NCI-H748 (cell line): ENCODE data around the gene CD96.
"Not testable (repeated sequence)": the region's sequence is repeated elsewhere in the genome, so short reads cannot be mapped to it uniquely, and the experiment has no call there.

Source experiments
- DNase-seq: peaks from one replicate; lab custom pipeline; 2025; ENCODE audit not compliant: unreplicated experiment; lab: John Stamatoyannopoulos, UW

Gene CD96

GRCh38 chr3:111541911-111542483 is at the start of gene CD96:
Gene CD96 (plus strand): TSS chr3:111542197. CDS start chr3:111542249, 52 bp downstream.
- DNase-seq = no peak

GRCh38 chr3:111493276-111493675 is 48.7 kb upstream of the CD96 start:
- DNase-seq = no peak

GRCh38 chr3:111496894-111497559 is 45.0 kb upstream of the CD96 start:
- DNase-seq = peak; percentile 71

DNA sequence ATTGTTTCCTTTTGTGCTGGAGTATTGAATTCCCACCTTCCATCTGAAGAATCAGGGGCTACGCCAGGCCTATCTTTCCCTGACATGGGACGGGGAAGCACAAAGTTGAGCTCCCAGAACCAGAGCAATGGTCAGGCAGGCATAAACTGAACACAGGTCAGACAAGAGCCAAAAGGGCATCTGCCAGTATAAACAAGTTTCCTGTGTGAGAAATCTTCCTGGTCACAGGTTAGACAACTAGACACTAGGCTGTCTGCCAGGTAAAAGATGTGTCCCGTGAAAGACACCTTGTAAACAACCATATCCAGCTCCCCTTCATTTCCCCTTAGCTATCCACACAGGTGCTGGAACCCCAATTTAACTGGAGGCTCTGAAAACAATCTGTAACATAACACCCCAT is 44.0 kb upstream of the CD96 start:
- DNase-seq = peak; percentile 9

DNA sequence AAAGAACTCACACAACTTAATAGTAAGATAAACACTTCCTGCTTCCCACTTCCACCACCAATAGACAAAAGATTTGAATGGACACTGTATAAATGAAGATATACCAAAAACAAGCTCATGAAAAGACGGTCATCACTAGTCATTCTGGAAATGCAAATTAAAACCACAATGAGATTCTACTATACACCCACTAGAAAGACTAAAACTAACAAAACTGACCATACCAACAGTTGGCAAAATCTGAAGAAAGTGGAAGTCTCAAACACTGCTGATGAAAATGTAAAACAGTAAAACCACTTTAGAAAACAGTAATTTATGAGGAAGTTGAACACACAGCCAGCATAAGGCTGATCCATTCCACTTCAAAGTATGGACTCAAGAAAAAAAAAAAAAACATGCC is 35.6 kb upstream of the CD96 start:
- DNase-seq = peak; percentile 21

GRCh38 chr3:111509308-111509707 is 32.7 kb upstream of the CD96 start:
- peak; percentile 97 for DNase-seq

GRCh38 chr3:111517801-111518200 is 24.2 kb upstream of the CD96 start:
- DNase-seq = no peak

- no peak for DNase-seq
Observed at GRCh38 chr3:111519178-111519855, 22.7 kb upstream of the CD96 start.

DNA sequence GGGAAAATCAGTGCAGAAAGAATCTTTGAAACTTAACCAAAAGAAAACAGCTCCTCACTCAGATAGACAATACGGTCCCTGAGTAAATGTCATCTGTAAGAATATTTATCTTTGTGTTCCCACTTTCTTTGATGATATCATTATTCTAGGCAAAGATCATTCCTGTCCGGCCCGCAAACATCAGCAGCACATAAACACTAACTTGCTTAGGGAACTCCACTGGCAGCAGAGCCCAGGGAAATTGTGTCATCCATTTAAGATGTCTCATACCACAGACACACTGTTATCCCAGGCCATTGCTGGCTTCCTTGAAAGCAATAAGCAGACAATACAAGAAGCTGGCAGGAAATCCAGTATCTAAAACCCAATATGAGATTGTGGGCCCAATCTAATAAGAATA is 20.1 kb upstream of the CD96 start:
- DNase-seq = no peak

- not testable (repeated sequence) for DNase-seq
Observed at GRCh38 chr3:111524486-111524885, 17.5 kb upstream of the CD96 start.

- DNase-seq = no peak
Observed at GRCh38 chr3:111531446-111531845, 10.6 kb upstream of the CD96 start.

- DNase-seq = no peak
Observed at GRCh38 chr3:111534701-111535100, 7.3 kb upstream of the CD96 start.

DNA sequence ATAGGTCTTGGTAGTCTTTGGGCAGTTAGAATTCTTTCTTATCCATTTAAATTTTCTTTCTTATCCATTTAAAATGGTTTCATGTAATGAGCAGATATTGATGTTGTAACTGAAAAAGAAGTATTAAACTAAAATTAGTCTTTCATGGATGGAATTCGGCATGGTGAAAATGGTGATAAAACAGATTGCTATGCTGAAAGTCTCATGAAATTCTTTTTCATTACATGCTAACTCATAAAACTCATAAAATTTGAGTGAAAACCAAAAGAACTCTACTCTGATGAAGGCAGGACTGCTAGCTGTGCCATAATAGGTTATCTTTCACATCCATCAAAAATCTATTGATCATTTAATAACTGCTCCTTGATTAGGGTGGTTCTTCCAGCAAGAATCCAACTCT is 3.9 kb upstream of the CD96 start:
- DNase-seq = no peak

DNA sequence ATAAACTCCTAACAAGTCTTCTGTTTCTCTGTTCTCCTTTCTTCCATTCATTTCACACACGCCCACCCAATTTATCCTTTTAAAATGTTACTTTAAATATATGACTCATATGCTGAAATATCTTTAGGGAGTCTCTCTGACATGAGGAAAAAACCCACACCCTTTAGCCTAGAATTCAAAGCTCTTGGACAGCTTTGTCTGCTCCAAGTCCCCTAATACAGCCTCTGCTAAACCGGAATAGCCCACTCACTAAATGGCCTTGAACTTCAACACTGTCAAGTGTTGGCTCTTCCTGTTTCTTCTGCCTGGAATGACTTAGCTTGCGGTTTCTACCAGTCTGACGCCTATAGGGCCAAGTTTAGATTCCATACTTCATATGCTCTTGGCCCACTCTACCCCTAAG is 3.3 kb upstream of the CD96 start:
- no peak for DNase-seq

GRCh38 chr3:111539351-111540331 is 2.4 kb upstream of the CD96 start:
- peak; percentile 78 for DNase-seq

DNA sequence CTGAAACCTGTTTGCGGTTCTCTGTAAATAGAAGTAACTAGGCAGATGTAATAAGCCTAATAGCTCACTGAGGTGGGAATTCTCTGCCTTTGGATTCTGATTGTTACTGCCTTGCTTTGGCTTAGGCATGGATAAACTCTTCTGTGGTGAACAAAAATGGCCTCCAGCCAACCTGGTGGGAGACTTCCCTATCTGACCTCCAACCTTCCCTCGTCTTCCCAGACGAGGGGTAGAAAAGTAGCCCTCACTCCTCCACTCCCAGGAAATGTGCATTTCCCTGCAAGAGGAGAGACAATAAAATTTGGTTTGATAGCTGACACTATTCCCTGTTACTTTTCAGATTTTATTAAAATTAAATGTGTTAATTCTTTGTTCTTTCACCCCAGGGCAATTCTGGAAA is 606 bp upstream of the CD96 start:
- no peak for DNase-seq

DNA sequence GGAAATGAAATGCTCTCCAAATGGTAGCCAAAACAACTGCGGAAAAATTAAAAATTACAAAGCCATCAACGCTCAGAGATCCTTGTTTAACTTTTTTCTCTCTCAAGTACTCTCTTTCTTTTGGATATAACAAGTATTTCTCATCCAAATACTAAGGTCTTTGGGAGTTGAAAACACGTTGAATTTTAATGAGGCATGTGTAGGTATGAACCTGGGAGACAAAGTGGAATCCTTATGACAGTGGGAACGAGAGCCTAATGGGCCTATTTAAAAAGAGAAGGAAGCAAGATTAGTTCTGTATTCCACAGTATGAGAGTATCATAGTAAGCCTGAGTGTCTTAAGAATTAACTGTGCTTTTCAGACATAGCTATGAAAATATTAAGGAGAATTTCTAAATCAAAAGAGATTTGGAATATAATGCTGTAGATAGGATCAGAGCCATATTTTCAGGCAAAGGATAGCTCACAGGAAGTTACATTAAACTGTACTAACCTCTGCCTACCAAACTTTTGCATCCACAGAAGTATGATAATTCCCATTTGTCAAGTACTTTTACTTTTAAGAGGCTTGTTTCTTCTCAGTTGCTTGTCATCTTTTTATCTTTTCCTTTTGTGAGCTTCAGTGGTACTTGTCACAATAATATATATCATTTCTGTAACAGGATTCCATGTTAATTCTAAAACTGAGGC is 759 bp downstream of the CD96 start:
- DNase-seq = no peak

DNA sequence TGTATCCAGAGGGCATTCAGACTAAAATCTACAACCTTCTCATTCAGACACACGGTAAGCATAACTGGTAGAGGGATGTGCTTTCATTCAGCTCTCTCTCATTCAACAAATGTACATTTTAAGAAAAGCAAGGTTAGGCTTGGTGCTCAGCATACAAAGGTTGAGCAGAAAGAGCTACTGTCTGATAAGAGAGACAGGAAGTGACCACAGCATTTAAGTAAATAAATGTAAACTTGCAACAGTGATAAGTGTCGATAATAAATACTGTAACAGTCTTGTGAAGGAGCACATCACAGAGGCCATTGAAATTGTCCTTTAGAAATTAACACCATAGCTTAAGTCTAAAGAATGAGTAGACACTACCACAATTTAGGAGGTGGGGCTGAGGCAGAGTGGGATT is 3.4 kb downstream of the CD96 start:
- DNase-seq = no peak

DNA sequence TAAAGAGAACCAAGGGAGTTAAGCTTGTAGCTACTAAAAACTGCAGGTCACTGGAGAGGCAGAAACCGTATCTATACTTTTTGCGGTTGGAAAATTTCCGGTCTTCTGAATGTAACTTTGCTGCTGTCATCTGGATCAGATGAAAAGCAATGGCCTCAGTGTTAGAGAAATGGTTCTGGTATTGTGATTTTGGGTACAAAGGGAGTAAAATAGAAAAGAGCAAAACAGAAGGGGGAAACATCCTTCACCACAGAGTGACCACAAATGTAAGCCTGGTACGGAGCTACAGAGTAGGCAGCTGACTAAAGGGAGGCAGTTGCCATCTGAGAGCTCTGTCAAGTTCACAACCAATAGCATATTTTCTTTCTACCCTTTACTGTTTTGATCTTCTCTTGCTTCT is 5.6 kb downstream of the CD96 start:
- no peak for DNase-seq

GRCh38 chr3:111548092-111548491 is 6.1 kb downstream of the CD96 start:
- no peak for DNase-seq

DNA sequence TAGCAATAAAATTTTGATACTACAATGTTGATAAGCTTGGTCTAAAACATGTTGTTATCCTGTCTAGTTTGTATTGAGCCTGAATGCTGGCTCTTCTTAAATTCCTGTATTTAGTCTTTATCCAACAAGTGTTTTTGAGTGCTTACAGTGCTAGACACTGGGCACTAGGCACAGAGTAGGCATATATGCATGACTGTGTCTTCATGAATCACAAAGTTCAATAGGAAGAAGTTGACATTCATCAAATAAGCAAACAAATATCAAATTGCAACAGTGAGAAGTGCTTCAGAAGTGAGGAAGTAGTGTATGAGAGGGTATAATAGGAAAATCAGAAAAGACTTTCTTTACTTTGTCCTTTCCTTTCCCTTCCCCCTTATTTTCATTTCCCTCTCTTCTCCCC is 6.8 kb downstream of the CD96 start:
- DNase-seq = no peak
